Testis (tissue), 2 donors: ENCODE data around the gene SPATA20.

ENCODE experiments used
- POLR2A ChIP-seq: fragments of 450-650 bp; IDR thresholded peaks from one replicate; pipeline ENCODE4 v1.6.1; 2017; ENCODE audit warnings: antibody characterized with exemption, mild to moderate bottlenecking, moderate library complexity
- TF ChIP-seq, protein P1 (sequence below), 3 experiments: fragments of 450-650 bp in 2 of 3; fragments of 200-600 bp in 1 of 3; sonication (generic) in 1 of 3; IDR thresholded peaks; one replicate each; pipeline ENCODE4 v1.5.1; 2016 to 2019; ENCODE audit warnings: antibody characterized with exemption in 3 of 3, mild to moderate bottlenecking in 2 of 3, moderate library complexity in 1 of 3

DNA sequence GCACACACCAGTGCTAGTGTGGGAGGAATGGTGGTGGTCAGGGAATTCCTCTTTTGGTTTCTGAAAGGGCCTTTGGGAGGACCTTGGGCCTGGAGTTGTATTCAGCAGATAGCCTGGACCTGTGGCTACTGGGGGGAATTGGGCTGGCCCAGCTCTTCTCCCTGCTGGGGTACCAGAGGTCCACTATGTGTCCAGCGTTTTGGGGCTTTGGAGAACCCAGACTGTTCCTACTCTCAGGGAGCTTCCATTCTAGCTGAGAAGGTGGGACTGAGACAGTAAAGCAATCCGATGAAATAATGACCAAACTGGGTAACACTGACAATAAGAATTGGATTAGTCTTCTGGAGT, 12.0 kb upstream of the SPATA20 start:
- TF ChIP-seq, protein P1, sequence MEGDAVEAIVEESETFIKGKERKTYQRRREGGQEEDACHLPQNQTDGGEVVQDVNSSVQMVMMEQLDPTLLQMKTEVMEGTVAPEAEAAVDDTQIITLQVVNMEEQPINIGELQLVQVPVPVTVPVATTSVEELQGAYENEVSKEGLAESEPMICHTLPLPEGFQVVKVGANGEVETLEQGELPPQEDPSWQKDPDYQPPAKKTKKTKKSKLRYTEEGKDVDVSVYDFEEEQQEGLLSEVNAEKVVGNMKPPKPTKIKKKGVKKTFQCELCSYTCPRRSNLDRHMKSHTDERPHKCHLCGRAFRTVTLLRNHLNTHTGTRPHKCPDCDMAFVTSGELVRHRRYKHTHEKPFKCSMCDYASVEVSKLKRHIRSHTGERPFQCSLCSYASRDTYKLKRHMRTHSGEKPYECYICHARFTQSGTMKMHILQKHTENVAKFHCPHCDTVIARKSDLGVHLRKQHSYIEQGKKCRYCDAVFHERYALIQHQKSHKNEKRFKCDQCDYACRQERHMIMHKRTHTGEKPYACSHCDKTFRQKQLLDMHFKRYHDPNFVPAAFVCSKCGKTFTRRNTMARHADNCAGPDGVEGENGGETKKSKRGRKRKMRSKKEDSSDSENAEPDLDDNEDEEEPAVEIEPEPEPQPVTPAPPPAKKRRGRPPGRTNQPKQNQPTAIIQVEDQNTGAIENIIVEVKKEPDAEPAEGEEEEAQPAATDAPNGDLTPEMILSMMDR (IDR thresholded peaks at IDR 0.05) = no peak
- TF ChIP-seq POLR2A = no peak
